HG03469 (cell line): ENCODE results near the gene NIPAL3.
"Not testable (repeated sequence)": the region's sequence is repeated elsewhere in the genome, so short reads cannot be mapped to it uniquely, and the experiment has no call there.

Experiments
- ATAC-seq: cut with Tn5 transposase; IDR thresholded peaks from one replicate; pipeline ENCODE4 v1.9.1; 2021; ENCODE audit warnings: mild to moderate bottlenecking, moderate library complexity, moderate number of reproducible peaks; ENCODE audit not compliant: unreplicated experiment

NIPAL3 gene

GRCh38 chr1:24514946-24515345 is 99.3 kb downstream of the NIPAL3 start:
- ATAC-seq, result no peak

- not testable (repeated sequence) for ATAC-seq
These were observed 100.1 kb downstream of the NIPAL3 start for GRCh38 chr1:24515671-24516209.

- ATAC-seq, result no peak
These were observed 100.9 kb downstream of the NIPAL3 start for GRCh38 chr1:24516506-24516905.

- ATAC-seq, result no peak
These were observed 102.3 kb downstream of the NIPAL3 start for GRCh38 chr1:24517898-24518297.

- ATAC-seq, result not testable (repeated sequence)
These were observed 104.7 kb downstream of the NIPAL3 start for GRCh38 chr1:24520282-24520681.
